HG02981 (cell line): ENCODE data around the gene OR2T27.
"Not testable (repeated sequence)": the region's sequence is repeated elsewhere in the genome, so short reads cannot be mapped to it uniquely, and the experiment has no call there.

Source experiments
- ATAC-seq: cut with Tn5 transposase; IDR thresholded peaks from one replicate; pipeline ENCODE4 v1.9.1; 2021; ENCODE audit warnings: mild to moderate bottlenecking, moderate library complexity; ENCODE audit not compliant: unreplicated experiment

Gene OR2T27

DNA sequence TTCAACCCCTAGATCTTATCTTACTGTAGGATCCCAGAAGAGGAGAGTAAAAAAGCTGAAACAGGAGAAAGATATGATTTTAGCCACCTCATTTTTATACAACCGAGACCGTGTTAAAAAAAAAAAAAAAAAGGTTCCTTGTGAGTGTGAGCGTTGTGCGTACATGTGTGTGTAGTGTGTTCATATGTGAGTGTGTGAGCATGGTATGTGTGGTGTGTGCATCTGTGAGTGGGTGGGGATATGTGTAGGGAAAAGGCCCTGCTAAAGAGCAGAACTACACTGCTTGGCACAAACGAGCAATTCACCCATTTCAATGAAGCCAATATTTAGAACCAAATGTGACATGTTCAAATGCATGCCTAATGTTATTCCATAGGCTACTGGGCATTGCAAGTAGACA is 13.7 kb downstream of the OR2T27 start:
- ATAC-seq, result not testable (repeated sequence)

DNA sequence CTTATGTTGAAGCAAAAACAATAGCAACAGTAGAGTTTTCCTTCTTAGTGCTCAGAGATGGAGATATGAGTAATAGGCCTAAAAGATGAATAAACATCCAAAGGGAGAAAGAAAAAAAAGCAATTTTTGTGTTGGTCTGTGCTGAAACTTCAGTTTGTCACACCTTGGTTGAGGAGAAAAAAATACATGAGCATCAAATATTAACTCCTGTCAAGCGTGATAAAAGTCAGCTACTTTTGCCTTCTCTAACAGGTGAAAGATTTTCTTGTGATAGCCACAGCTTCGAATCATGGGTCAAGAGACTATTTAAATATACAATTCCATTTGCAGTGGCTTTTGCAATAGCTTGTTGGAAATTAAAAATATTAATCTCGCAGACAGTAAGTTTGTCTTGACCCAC is 14.4 kb downstream of the OR2T27 start:
- ATAC-seq, result peak; percentile 33

DNA sequence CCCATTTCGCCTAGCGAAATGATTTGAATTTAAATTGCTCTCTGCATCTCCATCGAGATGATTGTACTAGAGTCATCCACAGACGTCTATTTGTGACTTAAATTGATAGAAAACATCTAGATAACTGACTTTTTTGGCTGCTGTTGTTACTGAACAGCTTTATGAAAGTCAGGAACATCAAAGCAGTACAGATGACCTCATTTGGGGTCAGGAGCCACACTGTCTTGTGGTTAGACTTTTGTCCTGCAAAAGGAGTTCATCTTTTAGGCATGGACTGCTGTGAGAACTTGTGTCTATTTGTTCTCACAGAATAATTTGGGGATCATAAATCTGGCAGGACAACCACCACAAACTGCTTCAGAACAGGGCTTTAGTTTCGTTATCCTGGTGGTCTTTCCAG is 15.7 kb downstream of the OR2T27 start:
- ATAC-seq, result peak; percentile 31

DNA sequence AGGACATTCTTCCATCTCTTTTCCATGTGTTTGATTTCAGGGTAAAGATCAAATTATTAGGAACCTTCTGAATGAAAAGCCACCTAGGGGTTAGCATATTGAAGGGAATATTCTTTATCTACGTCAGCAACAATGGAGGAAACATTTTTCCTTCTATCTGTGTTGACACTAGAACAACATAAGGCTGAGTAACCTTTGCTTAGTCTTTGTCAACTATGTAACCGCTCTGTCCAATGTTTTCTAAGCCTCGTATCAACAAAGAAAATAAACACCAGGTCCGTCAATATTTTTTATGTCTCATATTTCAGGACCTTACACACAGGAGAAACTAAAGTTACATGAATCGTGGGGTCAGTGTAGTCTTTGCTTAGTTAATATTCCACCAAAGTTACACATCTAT is 18.7 kb downstream of the OR2T27 start:
- not testable (repeated sequence) for ATAC-seq

DNA sequence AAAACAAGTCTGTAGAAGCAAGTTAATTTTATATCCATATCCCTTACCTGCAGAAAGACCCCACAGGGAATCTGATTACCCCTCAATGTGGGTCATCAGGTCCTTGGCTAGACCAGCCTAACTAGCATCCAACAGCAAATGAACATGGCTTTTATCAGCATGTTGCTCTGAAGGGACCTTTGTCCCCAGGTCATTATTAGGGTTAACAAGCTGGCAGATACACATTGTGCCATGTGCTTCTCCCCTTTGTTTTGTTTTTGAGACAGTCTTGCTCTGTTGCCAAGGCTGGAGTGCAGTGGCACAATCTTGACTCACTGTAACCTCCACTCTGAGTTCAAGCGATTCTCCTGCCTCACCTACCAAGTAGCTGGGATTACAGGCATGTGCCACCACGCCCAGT is 20.3 kb downstream of the OR2T27 start, which contains the start of gene OR2T11:
OR2T11 (minus strand) TSS at position 101 of the 400 bp plus-strand sequence. CDS start 7,963 bp downstream, outside the sequence.
- ATAC-seq, result not testable (repeated sequence)

DNA sequence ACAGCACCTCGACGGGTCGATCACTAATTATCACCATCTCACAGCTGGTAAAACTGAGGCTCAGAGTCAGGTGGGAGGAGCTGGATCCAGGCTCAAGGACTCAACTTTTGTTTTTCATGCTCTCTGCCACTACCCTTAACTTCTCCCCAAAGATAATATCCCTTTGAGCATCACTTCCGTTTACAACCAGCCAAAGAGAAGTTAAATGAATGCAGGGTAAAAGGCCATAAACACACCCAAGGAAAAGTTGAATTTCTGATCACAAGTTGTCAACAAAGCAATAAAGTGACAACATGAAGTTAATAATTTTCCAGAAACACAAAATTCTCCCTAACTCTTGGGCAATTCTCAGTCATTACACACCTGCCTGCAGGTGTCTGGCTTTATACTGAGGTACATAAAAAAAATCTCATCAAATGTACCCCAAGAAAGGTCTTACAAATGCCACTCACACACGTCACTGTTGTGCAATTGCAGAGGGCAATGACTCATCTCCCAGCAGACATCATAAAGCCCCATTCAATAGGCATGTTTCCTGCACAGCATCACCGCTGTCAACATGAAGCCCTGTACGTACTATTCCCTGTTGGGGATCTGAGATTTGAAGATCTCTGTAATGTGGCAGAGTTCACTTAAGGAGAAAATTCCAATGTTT is 23.8 kb downstream of the OR2T27 start:
- no peak for ATAC-seq

DNA sequence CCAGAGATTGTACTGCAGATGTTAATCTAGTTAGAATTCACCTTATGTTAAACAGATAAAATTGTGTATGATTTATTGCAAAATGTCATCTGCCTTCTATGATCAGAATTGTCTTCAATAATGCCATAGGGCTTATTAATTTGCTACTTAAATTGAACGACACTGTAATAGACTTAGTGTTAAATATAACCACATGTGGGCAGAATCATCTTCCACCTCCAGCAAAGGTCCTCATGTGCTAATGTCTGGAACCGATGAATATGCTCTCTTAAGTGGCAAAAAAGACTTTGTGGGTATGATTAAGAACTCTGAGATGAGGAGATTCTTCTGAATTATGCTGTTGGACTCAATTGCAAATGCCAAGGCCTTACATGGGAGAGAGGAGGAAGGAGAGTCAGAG is 24.8 kb downstream of the OR2T27 start:
- ATAC-seq, result no peak

DNA sequence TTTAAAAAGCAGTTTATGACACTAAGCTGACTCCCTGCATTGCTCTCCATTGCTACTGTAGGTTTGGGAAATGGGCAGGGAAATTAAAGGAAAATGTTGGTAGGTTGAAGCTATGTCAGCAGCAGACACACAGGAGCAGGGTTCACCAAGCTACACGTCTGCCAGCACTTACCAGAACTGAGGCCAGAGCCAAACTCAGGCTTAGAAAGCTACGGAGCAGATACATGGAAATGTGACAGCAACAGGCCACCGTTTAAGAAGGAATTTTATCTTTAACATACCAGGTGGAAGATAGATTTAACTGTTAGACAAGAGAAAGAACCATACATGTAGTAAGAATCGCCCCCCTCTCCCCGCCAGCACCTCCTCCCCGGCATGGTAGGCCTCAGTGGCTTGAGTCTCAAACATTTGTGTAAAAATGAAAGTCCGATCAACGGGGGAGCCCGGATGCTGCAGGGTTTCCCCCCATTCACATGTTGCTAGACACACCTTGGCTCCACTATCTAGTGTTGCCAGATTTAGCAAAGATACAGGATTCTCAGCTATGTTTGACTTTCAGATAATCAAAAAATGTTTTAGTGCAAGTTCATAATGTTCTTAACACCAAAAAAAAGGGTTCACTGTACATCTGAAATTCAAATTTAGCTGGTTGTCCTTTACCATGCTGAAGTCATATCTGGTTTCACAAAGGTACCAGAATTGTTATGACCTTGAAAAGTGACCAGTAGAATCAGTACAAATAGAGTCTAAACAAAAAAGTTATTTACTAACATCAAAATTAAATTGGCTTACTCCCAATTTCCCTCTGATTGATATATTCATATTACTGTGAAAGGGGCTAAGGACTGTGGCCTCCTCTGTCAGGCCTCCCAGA is 27.1 kb downstream of the OR2T27 start:
- peak; percentile 87 for ATAC-seq

DNA sequence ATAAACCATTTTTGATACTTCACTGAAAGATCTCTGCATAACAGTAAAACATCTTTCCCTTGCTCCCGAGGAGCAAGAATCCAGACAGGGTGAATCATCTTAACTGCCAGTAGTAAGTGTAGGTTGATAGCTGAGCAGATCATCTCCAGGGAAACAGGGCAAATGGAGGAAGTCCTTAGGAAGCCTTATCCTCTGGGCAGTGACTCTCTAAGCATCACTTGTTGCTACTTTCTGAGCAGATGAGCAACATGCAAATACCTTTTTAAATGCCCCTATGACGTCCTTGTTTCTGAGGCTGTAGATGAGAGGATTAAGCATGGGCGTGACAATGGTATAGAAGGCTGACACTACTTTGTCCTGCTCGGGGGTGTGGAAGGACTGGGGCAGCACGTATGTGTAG is 29.4 kb downstream of the OR2T27 start:
- ATAC-seq, result no peak

DNA sequence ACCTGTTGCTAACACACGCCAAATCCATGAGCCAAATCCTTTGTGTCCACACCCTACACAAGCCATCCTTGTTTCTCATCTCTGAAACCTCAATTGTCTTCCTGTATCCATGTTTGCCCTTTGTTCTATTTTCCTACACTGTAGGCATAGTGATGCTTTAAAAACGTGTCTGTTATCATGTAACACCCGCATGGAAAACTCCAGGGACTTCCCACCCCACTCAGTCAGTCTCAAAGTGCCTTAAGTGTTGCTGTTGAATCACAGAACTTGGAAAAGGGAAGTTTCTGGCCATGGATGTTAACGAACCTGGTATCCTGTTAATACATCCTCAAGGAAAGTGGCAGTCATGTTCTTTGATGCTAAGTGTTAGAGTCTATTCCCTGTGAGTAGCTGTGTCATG is 30.2 kb downstream of the OR2T27 start:
- ATAC-seq, result no peak

DNA sequence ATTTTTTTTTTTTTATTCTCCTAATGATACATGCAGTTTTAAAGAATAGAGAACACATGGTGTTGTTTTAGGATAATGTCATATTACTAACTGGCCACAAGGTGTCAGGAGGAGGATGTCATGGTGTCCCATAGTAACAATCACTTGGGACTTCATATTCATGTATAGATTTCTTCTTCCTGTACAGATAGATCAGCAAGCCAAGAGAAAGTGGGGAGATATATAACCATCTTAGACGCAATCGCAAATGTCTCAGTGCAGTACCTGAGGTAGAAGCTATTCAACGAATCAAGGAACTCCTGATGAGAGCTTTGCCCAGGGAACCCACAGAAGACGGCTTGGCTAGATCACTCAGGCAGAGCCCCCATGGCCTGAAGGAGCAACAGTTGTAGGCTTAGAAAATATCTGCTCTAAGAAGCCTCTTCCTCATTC is 32.7 kb downstream of the OR2T27 start:
- peak; percentile 96 for ATAC-seq

DNA sequence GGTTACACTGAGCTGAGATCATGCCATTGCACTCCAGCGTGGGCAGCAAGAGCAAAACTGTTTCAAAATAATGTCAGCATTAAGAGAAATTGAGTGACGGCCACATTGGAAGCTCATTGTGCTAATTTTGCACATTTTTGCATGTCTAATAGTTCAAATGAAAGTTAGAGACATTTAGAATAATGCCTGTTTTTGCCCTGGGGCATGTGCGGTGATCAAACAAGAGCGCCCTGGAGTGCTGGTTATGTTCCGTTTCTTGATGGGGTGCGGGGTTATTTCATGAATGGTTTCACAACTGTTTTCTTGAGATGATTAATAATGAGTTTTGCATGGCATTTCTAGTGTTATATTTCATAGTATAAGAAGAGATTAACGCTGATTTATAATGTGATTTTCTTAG is 33.6 kb downstream of the OR2T27 start:
- ATAC-seq, result no peak

DNA sequence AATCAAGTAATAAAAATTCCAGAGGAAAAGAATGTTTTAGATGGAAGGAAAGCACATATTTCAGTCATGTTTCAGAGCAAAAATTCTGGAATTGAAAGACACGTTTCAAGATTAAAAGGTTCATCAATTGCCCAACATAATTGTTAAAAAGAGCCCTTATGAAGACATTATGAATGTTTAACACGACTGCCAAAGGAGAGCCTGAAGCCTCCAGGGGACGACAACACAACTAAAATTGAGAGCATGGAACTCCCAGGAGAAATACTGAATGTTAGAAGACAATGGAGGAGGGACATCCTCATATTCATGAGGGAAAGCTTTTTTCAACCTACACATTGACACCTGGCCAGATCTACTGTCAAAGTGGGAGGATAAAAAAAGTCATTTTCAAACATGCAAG is 36.5 kb downstream of the OR2T27 start:
- no peak for ATAC-seq

DNA sequence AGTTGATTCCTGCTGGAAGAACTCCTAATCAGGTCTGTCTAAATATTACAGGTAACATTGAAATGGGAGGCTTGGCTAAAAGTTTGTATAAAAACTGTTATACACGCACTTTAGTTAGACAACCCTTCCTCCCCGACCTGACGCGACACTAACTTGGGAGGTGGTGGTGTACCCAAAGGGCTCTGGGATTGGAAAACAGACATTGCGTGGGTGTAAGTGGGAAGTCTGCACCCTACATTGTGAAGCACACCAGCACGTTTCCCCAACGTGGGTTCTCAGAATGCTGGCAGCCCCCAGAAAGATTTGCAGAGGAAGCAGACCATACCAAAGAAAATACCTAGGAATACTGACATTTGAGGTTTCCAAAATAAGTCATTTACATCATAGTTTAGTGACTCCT is 37.2 kb downstream of the OR2T27 start:
- no peak for ATAC-seq

DNA sequence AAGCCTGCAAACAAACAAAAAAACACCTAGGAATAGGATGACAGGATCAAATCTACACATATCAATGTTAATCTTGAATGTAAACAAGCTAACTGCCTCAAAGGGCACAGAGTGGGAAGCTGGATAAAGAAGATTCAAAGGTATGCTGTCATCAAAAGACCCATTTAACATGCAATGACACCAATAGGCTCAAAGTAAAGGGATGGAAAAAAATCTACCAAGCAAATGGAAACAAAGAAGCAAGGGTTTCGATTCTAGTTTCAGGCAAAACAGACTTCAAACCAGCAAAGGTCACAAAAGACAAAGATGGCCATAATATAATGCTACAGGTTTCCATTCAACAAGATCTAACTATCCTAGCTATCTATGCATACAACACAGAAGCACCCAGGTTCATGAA is 41.6 kb downstream of the OR2T27 start:
- ATAC-seq, result no peak

DNA sequence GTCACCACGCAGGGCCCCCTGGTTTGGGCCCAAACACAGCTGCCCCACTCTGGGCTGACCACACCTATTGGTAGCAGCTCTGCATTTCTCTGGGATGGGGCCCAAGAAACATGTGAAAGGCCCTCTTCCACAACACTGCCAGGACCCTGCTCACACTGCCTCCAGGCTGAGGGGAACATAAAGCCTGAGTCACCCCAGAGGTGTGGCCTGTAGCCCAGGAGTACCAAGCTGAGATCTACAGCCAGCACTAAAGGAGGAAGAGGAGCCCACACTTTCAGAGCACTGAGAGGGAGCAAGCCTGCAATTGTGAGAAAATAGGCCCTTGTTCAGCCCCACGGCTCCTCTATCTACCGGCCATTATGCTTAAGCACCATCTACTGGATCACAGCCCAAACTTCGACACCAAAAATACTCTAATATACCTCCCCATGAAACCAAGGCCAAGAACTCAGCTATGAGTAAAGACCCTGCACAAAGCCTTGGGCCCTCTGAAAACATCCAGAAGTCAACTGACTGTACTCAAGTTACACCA is 43.4 kb downstream of the OR2T27 start:
- ATAC-seq, result no peak

DNA sequence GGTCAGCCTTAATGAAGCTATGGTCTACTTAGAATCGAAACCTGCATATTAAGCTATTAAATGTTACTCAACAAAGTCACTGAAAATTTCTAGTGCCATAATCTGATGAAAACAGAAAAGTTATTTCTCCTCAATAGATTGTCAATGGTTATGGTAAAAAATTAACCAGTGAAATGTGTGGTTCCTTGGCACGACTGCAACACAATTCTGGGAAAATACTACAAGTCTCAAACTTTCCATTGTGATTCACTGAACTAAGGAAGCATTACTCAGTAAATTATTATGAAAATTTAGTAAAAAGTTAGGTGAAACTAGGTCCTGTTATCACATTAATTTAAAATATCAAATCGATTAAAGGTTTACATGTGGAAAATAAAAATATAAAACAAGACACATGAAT is 45.0 kb downstream of the OR2T27 start:
- ATAC-seq, result no peak
